Measurements from ENCODE around the gene CRIP1.

GRCh38 chr14:105489542-105490266 lies 3.0 kb downstream of the CRIP1 start:
- TF ChIP-seq, protein P1, sequence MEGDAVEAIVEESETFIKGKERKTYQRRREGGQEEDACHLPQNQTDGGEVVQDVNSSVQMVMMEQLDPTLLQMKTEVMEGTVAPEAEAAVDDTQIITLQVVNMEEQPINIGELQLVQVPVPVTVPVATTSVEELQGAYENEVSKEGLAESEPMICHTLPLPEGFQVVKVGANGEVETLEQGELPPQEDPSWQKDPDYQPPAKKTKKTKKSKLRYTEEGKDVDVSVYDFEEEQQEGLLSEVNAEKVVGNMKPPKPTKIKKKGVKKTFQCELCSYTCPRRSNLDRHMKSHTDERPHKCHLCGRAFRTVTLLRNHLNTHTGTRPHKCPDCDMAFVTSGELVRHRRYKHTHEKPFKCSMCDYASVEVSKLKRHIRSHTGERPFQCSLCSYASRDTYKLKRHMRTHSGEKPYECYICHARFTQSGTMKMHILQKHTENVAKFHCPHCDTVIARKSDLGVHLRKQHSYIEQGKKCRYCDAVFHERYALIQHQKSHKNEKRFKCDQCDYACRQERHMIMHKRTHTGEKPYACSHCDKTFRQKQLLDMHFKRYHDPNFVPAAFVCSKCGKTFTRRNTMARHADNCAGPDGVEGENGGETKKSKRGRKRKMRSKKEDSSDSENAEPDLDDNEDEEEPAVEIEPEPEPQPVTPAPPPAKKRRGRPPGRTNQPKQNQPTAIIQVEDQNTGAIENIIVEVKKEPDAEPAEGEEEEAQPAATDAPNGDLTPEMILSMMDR (IDR thresholded peaks at IDR 0.05) = peak; percentile 56
- no peak for TF ChIP-seq ZFX (IDR thresholded peaks at IDR 0.05; ENCODE audit: borderline replicate concordance)

Measured in 22Rv1 (cell line).